Activated naive CD8-positive, alpha-beta T cell treated with anti-CD3 and anti-CD28 coated beads, Interleukin-2, amount 50 U/mL, for 24 hours (primary cell): ENCODE data around the gene PSPC1.
"Not testable (repeated sequence)": the region's sequence is repeated elsewhere in the genome, so short reads cannot be mapped to it uniquely, and the experiment has no call there.

Experiments used
- ATAC-seq: fragments of 150-1000 bp; cut with Tn5 transposase; one replicate; pipeline ENCODE4 v1.10.0; 2021
- DNase-seq: peaks from one replicate; pipeline ENCODE4 v3.0.0; 2021
- H3K27ac Mint-ChIP-seq: one replicate; pipeline ENCODE4 v1.8.0; 2021; ENCODE audit warnings: mild to moderate bottlenecking, mixed read lengths
- H3K27me3 Mint-ChIP-seq: one replicate; pipeline ENCODE4 v1.8.0; 2021; ENCODE audit warnings: mixed read lengths
- H3K36me3 Mint-ChIP-seq: one replicate; pipeline ENCODE4 v1.8.0; 2021; ENCODE audit warnings: low read depth, mixed read lengths
- H3K4me1 Mint-ChIP-seq: one replicate; pipeline ENCODE4 v1.8.0; 2021; ENCODE audit warnings: mixed read lengths
- H3K4me3 Mint-ChIP-seq: one replicate; pipeline ENCODE4 v1.8.0; 2021; ENCODE audit warnings: mild to moderate bottlenecking, moderate library complexity, mixed read lengths
- H3K9me3 Mint-ChIP-seq: one replicate; pipeline ENCODE4 v1.8.0; 2021; ENCODE audit warnings: mixed read lengths

The PSPC1 gene, protein sequence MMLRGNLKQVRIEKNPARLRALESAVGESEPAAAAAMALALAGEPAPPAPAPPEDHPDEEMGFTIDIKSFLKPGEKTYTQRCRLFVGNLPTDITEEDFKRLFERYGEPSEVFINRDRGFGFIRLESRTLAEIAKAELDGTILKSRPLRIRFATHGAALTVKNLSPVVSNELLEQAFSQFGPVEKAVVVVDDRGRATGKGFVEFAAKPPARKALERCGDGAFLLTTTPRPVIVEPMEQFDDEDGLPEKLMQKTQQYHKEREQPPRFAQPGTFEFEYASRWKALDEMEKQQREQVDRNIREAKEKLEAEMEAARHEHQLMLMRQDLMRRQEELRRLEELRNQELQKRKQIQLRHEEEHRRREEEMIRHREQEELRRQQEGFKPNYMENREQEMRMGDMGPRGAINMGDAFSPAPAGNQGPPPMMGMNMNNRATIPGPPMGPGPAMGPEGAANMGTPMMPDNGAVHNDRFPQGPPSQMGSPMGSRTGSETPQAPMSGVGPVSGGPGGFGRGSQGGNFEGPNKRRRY

GRCh38 chr13:19782727-19783682, at the start of gene PSPC1:
TSS of gene PSPC1 (minus strand) at chr13:19782945. CDS start at chr13:19782757, 188 bp downstream.
- peak; percentile 89 for ATAC-seq
- Mint-ChIP-seq H3K4me3 (peak within 1 kb of the TSS; percentile 94), H3K27ac (peak within 1 kb of the TSS; percentile 99), H3K36me3 (peaks cover 12% of the 10 kb centered on the region), H3K4me1 (peaks cover 14% of the 10 kb centered on the region)
- peak; percentile 96 for DNase-seq
- not testable (repeated sequence) for H3K27me3 Mint-ChIP-seq, H3K9me3 Mint-ChIP-seq

DNA sequence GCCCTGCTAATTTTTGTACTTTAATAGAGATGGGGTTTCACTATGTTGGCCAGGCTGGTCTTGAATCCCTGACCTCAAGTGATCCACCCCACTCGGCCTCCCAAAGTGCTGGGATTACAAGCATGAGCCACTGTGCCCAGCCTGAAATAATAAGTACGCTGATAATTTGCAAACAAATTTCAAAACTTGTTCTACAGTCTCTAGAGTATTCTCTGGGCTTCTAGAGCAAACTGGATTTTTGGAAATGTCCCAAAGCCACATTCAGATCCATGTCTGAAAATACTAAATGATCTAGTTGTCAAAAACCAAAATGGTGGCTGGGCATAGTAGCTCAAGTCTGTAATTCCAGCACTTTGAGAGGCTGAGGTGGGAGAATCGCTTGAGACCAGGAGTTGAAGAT, 39.9 kb upstream of the PSPC1 start:
- Mint-ChIP-seq H3K27ac (no peak overlapping the region), H3K4me3 (no peak overlapping the region), H3K27me3 (no peaks in the 10 kb centered on the region), H3K4me1 (no peaks in the 10 kb centered on the region), H3K9me3 (no peaks in the 10 kb centered on the region), H3K36me3 (peaks cover 29% of the 10 kb centered on the region)
- DNase-seq (no peak), ATAC-seq (no peak)

GRCh38 chr13:19818223-19818842, 35.6 kb upstream of the PSPC1 start:
- Mint-ChIP-seq H3K9me3 (no peaks in the 10 kb centered on the region), H3K36me3 (peaks cover 17% of the 10 kb centered on the region), H3K4me3 (no peak overlapping the region), H3K27ac (no peak overlapping the region), H3K4me1 (no peaks in the 10 kb centered on the region), H3K27me3 (no peaks in the 10 kb centered on the region)
- ATAC-seq = peak; percentile 63
- DNase-seq = peak; percentile 40

DNA sequence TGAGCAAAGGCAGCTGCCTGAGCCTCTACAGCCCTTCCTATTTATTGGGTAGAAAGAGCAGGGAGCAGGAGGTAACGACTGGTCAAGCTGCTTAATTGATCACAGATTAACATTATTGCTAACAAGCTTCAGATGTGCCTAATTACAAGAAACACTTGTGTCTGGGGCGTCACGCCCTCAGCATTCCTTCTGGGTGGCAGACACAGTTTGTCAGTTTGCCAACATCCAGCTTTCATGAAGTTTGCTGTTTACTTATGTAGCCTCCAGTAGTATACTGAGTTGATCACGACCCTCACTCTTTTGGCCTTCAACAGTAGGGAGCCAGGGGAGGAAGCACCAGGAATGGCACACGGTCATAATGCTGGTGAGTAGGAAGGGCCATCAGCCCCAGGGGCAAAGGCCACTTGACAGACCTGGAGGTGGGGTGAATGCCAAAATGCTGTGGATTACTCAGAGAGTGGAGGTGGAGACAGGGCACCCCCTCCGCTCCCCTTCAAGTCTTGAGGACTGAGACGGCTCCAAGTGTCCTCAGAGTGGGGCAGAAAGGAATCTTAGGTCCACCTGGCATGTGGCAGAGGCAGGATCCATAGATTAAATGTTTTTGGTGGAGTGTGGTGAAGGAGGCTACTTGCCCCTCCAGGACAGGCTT, 34.9 kb upstream of the PSPC1 start:
- Mint-ChIP-seq H3K4me1 (no peaks in the 10 kb centered on the region), H3K36me3 (peaks cover 17% of the 10 kb centered on the region)
- ATAC-seq = no peak

DNA sequence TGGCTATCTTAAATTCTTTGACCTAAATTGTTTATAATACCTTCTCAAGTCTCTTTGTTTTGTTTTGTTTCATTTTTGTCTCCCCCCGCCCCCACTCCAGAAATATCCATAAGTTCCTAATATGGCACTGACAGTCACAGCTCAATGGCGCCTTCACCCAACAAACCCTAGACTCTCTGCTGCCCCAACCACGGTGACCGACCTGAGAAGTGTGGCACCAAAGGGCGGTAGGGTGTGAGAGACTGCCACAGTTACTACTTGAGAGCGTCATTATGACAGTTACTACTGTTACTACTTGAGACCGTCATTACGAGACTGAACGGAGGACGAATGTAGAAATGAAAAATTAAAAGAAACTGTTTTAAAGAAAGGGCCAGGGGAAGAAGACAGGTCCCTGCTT, 34.4 kb upstream of the PSPC1 start:
- Mint-ChIP-seq H3K4me1 (no peaks in the 10 kb centered on the region), H3K27me3 (no peaks in the 10 kb centered on the region), H3K4me3 (no peak overlapping the region), H3K36me3 (peaks cover 19% of the 10 kb centered on the region), H3K9me3 (no peaks in the 10 kb centered on the region), H3K27ac (no peak overlapping the region)
- DNase-seq (no peak), ATAC-seq (no peak)

More for the DNA sequence above, 34.9 kb upstream of the PSPC1 start:
- H3K27me3 Mint-ChIP-seq = no peaks in the 10 kb centered on the region
- H3K4me3 Mint-ChIP-seq = no peak overlapping the region
- no peak overlapping the region for H3K27ac Mint-ChIP-seq
- H3K9me3 Mint-ChIP-seq = no peaks in the 10 kb centered on the region
- no peak for DNase-seq

- DNase-seq, H3K9me3 Mint-ChIP-seq, H3K27ac Mint-ChIP-seq, H3K4me3 Mint-ChIP-seq, H3K27me3 Mint-ChIP-seq, H3K4me1 Mint-ChIP-seq, ATAC-seq: not testable (repeated sequence)
- peaks cover 16% of the 10 kb centered on the region for H3K36me3 Mint-ChIP-seq
Measured at GRCh38 chr13:19815842-19816241, 33.1 kb upstream of the PSPC1 start.

- H3K4me1 Mint-ChIP-seq = peaks cover 6% of the 10 kb centered on the region
- peaks cover 2% of the 10 kb centered on the region for H3K36me3 Mint-ChIP-seq
- H3K27ac Mint-ChIP-seq = no peak overlapping the region
- H3K4me3 Mint-ChIP-seq = no peak overlapping the region
- ATAC-seq (peak; percentile 84), DNase-seq (no peak)
- no peaks in the 10 kb centered on the region for H3K27me3 Mint-ChIP-seq
- no peaks in the 10 kb centered on the region for H3K9me3 Mint-ChIP-seq
Measured at GRCh38 chr13:19810996-19811881, 28.5 kb upstream of the PSPC1 start.

DNA sequence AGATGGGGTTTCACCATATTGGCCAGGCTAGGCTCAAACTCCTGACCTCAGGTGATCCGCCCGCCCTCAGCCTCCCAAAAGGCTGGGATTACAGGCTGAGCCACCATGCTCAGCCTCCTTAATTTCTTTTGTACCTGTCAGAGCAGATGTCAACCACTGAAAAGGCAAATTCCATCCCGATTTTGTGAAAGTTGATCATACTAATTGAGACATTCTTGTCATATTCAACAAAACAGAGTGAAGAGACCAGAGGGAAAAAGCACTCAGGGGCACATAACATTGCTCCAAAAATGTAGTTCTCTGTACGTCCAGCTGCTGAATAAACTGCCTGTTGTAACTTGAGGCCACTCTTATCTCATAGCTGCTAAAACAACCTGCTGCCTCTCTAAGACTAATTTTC, 27.4 kb upstream of the PSPC1 start:
- Mint-ChIP-seq H3K9me3 (no peaks in the 10 kb centered on the region), H3K4me1 (peaks cover 6% of the 10 kb centered on the region), H3K27me3 (no peaks in the 10 kb centered on the region), H3K27ac (no peak overlapping the region), H3K36me3 (peaks cover 2% of the 10 kb centered on the region), H3K4me3 (no peak overlapping the region)
- ATAC-seq (no peak), DNase-seq (no peak)

GRCh38 chr13:19805765-19806164, 23.0 kb upstream of the PSPC1 start:
- Mint-ChIP-seq H3K27me3 (no peaks in the 10 kb centered on the region), H3K36me3 (no peaks in the 10 kb centered on the region), H3K9me3 (no peaks in the 10 kb centered on the region), H3K4me3 (no peak overlapping the region), H3K4me1 (peaks cover under 1% of the 10 kb centered on the region), H3K27ac (no peak overlapping the region)
- DNase-seq (no peak), ATAC-seq (no peak)

GRCh38 chr13:19795956-19796355, 13.2 kb upstream of the PSPC1 start:
- ATAC-seq = no peak
- no peaks in the 10 kb centered on the region for H3K36me3 Mint-ChIP-seq
- H3K9me3 Mint-ChIP-seq = no peaks in the 10 kb centered on the region
- no peak overlapping the region for H3K27ac Mint-ChIP-seq
- DNase-seq = no peak
- H3K4me1 Mint-ChIP-seq = no peaks in the 10 kb centered on the region
- H3K4me3 Mint-ChIP-seq = no peak overlapping the region
- no peaks in the 10 kb centered on the region for H3K27me3 Mint-ChIP-seq

DNA sequence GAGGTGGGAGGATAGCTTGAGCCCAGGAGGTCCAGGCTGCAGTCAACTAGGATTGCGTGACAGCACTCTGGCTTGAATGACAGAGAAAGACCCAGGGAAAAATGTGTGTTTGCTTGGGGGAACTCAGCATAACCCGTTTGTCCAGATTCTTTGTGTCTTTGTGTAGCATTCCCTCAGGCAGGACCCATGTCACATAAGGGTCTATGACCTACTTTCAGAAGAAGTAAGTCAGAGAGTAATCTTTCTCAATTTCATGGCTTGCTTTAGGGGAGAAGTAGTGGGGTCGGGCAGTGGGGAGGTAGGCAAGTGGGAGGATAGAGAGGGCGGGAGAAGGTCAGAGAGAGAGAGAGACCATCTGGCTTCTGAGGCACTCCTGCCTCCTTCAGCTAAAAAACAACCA, 11.9 kb upstream of the PSPC1 start:
- no peak overlapping the region for H3K27ac Mint-ChIP-seq
- H3K27me3 Mint-ChIP-seq = no peaks in the 10 kb centered on the region
- no peak overlapping the region for H3K4me3 Mint-ChIP-seq
- H3K9me3 Mint-ChIP-seq = no peaks in the 10 kb centered on the region
- ATAC-seq = no peak
- H3K4me1 Mint-ChIP-seq = no peaks in the 10 kb centered on the region
- no peaks in the 10 kb centered on the region for H3K36me3 Mint-ChIP-seq
- no peak for DNase-seq

DNA sequence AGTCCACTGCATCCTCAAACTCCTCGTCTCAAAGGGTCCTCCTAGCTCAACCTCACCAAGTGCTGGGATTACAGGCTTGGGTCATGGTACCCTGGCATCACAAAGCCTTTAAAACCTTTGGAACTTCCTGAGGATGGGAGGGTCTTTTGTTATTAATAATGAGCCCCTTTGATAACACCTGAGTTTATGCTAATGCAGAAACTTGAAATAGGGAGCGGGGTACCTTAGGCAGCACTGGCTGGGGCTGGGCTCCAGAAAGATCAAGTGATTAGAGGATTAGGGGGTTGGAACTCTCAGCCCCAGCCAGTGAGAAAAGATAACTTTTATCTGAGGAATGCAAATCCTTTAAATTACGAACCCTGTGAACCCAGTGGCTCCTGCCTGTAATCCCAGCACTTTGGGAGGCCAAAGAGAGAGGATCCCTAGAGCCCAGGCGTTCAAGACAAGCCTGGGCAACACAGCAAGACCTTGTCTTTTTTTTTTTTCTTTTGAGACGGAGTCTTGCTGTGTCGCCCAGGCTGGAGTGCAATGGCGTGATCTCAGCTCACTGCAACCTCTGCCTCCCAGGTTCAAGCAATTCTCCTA, 9.3 kb upstream of the PSPC1 start:
- no peaks in the 10 kb centered on the region for H3K9me3 Mint-ChIP-seq
- H3K36me3 Mint-ChIP-seq = no peaks in the 10 kb centered on the region
- ATAC-seq = no peak
- no peak overlapping the region for H3K27ac Mint-ChIP-seq
- no peaks in the 10 kb centered on the region for H3K4me1 Mint-ChIP-seq
- no peak for DNase-seq
- no peak overlapping the region for H3K4me3 Mint-ChIP-seq
- no peaks in the 10 kb centered on the region for H3K27me3 Mint-ChIP-seq
